ENCODE results near the gene CA6.

DNA sequence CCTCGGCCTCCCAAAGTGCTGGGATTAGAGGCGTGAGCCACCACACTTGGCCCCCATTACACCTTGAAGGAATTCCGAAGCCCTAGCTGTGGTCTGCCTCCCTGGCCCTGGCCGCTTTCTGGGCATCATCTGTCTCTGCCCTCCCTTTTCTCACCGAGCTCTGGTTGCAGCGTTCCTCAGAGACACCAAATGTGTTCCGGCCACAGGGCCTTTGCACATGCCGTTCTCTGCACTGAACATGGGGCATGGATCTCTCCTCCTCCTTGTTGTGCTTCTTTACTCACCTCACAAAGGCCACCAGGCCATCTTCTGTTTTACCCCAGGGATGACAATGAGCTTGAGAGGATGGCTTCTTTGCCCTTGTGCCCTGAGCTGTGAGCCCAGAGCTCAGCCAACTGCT is 39.3 kb downstream of the CA6 start:
- TF ChIP-seq EZH2 (IDR thresholded peaks at IDR 0.05; ENCODE audit: low read depth, low read length, severe bottlenecking) (no peak), TAF1 (IDR thresholded peaks at IDR 0.05; ENCODE audit: low read depth, low read length) (no peak), POLR2AphosphoS5 (IDR thresholded peaks at IDR 0.05; ENCODE audit: low read depth, low read length) (no peak), CTCF (IDR thresholded peaks at IDR 0.05; ENCODE audit: control extremely low read depth in 1 of 3, insufficient read depth in 1 of 3, low read depth in 1 of 3, low read length in 3 of 3) (no peak), SUZ12 (IDR thresholded peaks at IDR 0.05; ENCODE audit: low read length) (no peak), ATF2 (IDR thresholded peaks at IDR 0.05; ENCODE audit: low read length) (no peak), SIN3A (conservative IDR thresholded peaks at IDR 0.05 in 1 of 2, IDR thresholded peaks at IDR 0.05 in 1 of 2; ENCODE audit: low read depth in 1 of 2, low read length in 2 of 2) (no peak), TCF12 (IDR thresholded peaks at IDR 0.05; ENCODE audit: low read depth, low read length) (no peak), JUN (IDR thresholded peaks at IDR 0.05; ENCODE audit: low read depth, low read length) (no peak), POLR2A (IDR thresholded peaks at IDR 0.05; ENCODE audit: control extremely low read depth in 1 of 2, low read depth in 2 of 2, low read length in 2 of 2) (no peak), EP300 (IDR thresholded peaks at IDR 0.05; ENCODE audit: borderline replicate concordance in 1 of 2, low read depth in 2 of 2, low read length in 2 of 2) (no peak), ASH2L (IDR thresholded peaks at IDR 0.05; ENCODE audit: low read length) (no peak), CREB1 (IDR thresholded peaks at IDR 0.05) (no peak), SRF (IDR thresholded peaks at IDR 0.05; ENCODE audit: low read depth, low read length) (no peak)
